ENCODE data around the gene ZNF385C.

ZNF385C gene

GRCh38 chr17:42061646-42062487, 36.4 kb downstream of the ZNF385C start:
- no peaks in the 10 kb centered on the region for H3K4me1 ChIP-seq (ENCODE audit: control insufficient read depth, insufficient read depth, low read length, poor library complexity, severe bottlenecking)
- no peaks in the 10 kb centered on the region for H3K9me3 ChIP-seq (ENCODE audit: control insufficient read depth, low read length)
- DNase-seq = no peak
- no peak overlapping the region for H3K27ac ChIP-seq (ENCODE audit: insufficient read depth, low read length, poor library complexity, severe bottlenecking)
- no peaks in the 10 kb centered on the region for H3K36me3 ChIP-seq (ENCODE audit: control insufficient read depth, insufficient read depth, low read length)
- H3K27me3 ChIP-seq (replicated peaks; ENCODE audit: control insufficient read depth, insufficient read depth, low read length, poor library complexity, severe bottlenecking) = peaks cover 5% of the 10 kb centered on the region
- H3K4me3 ChIP-seq (ENCODE audit: insufficient read depth, low read depth, low read length, poor library complexity, severe bottlenecking) = no peak overlapping the region

- Histone ChIP-seq H3K4me3 (ENCODE audit: insufficient read depth, low read depth, low read length, poor library complexity, severe bottlenecking) (no peak overlapping the region), H3K4me1 (ENCODE audit: control insufficient read depth, insufficient read depth, low read length, poor library complexity, severe bottlenecking) (no peaks in the 10 kb centered on the region), H3K27ac (ENCODE audit: insufficient read depth, low read length, poor library complexity, severe bottlenecking) (no peak overlapping the region), H3K9me3 (ENCODE audit: control insufficient read depth, low read length) (no peaks in the 10 kb centered on the region), H3K27me3 (replicated peaks; ENCODE audit: control insufficient read depth, insufficient read depth, low read length, poor library complexity, severe bottlenecking) (peaks cover 14% of the 10 kb centered on the region), H3K36me3 (ENCODE audit: control insufficient read depth, insufficient read depth, low read length) (no peaks in the 10 kb centered on the region)
- DNase-seq = no peak
These were observed 38.0 kb downstream of the ZNF385C start for GRCh38 chr17:42060231-42060630.

- Histone ChIP-seq H3K27me3 (replicated peaks; ENCODE audit: control insufficient read depth, insufficient read depth, low read length, poor library complexity, severe bottlenecking) (peaks cover 14% of the 10 kb centered on the region), H3K4me3 (ENCODE audit: insufficient read depth, low read depth, low read length, poor library complexity, severe bottlenecking) (no peak overlapping the region), H3K4me1 (ENCODE audit: control insufficient read depth, insufficient read depth, low read length, poor library complexity, severe bottlenecking) (no peaks in the 10 kb centered on the region), H3K27ac (ENCODE audit: insufficient read depth, low read length, poor library complexity, severe bottlenecking) (no peak overlapping the region), H3K9me3 (ENCODE audit: control insufficient read depth, low read length) (no peaks in the 10 kb centered on the region), H3K36me3 (ENCODE audit: control insufficient read depth, insufficient read depth, low read length) (no peaks in the 10 kb centered on the region)
- DNase-seq = no peak
These were observed 38.5 kb downstream of the ZNF385C start for GRCh38 chr17:42059815-42060214.

- Histone ChIP-seq H3K9me3 (ENCODE audit: control insufficient read depth, low read length) (no peaks in the 10 kb centered on the region), H3K36me3 (ENCODE audit: control insufficient read depth, insufficient read depth, low read length) (no peaks in the 10 kb centered on the region), H3K4me3 (ENCODE audit: insufficient read depth, low read depth, low read length, poor library complexity, severe bottlenecking) (no peak overlapping the region), H3K27me3 (replicated peaks; ENCODE audit: control insufficient read depth, insufficient read depth, low read length, poor library complexity, severe bottlenecking) (peaks cover 21% of the 10 kb centered on the region), H3K4me1 (ENCODE audit: control insufficient read depth, insufficient read depth, low read length, poor library complexity, severe bottlenecking) (no peaks in the 10 kb centered on the region), H3K27ac (ENCODE audit: insufficient read depth, low read length, poor library complexity, severe bottlenecking) (no peak overlapping the region)
- DNase-seq = no peak
These were observed 40.2 kb downstream of the ZNF385C start for GRCh38 chr17:42058063-42058462.

GRCh38 chr17:42056635-42057034, 41.6 kb downstream of the ZNF385C start:
- Histone ChIP-seq H3K4me1 (ENCODE audit: control insufficient read depth, insufficient read depth, low read length, poor library complexity, severe bottlenecking) (no peaks in the 10 kb centered on the region), H3K27me3 (replicated peaks; ENCODE audit: control insufficient read depth, insufficient read depth, low read length, poor library complexity, severe bottlenecking) (peaks cover 22% of the 10 kb centered on the region), H3K9me3 (ENCODE audit: control insufficient read depth, low read length) (no peaks in the 10 kb centered on the region), H3K36me3 (ENCODE audit: control insufficient read depth, insufficient read depth, low read length) (no peaks in the 10 kb centered on the region), H3K27ac (ENCODE audit: insufficient read depth, low read length, poor library complexity, severe bottlenecking) (no peak overlapping the region), H3K4me3 (ENCODE audit: insufficient read depth, low read depth, low read length, poor library complexity, severe bottlenecking) (no peak overlapping the region)
- no peak for DNase-seq

GRCh38 chr17:42055496-42055895, 42.8 kb downstream of the ZNF385C start:
- no peak overlapping the region for H3K27ac ChIP-seq (ENCODE audit: insufficient read depth, low read length, poor library complexity, severe bottlenecking)
- no peaks in the 10 kb centered on the region for H3K36me3 ChIP-seq (ENCODE audit: control insufficient read depth, insufficient read depth, low read length)
- H3K4me3 ChIP-seq (ENCODE audit: insufficient read depth, low read depth, low read length, poor library complexity, severe bottlenecking) = no peak overlapping the region
- no peak for DNase-seq
- H3K9me3 ChIP-seq (ENCODE audit: control insufficient read depth, low read length) = no peaks in the 10 kb centered on the region
- peaks cover 22% of the 10 kb centered on the region for H3K27me3 ChIP-seq (replicated peaks; ENCODE audit: control insufficient read depth, insufficient read depth, low read length, poor library complexity, severe bottlenecking)
- no peaks in the 10 kb centered on the region for H3K4me1 ChIP-seq (ENCODE audit: control insufficient read depth, insufficient read depth, low read length, poor library complexity, severe bottlenecking)

- H3K27ac ChIP-seq (ENCODE audit: insufficient read depth, low read length, poor library complexity, severe bottlenecking) = no peak overlapping the region
- H3K36me3 ChIP-seq (ENCODE audit: control insufficient read depth, insufficient read depth, low read length) = no peaks in the 10 kb centered on the region
- peaks cover 1% of the 10 kb centered on the region for H3K4me1 ChIP-seq (ENCODE audit: control insufficient read depth, insufficient read depth, low read length, poor library complexity, severe bottlenecking)
- no peaks in the 10 kb centered on the region for H3K9me3 ChIP-seq (ENCODE audit: control insufficient read depth, low read length)
- H3K4me3 ChIP-seq (ENCODE audit: insufficient read depth, low read depth, low read length, poor library complexity, severe bottlenecking) = no peak overlapping the region
- DNase-seq = no peak
- peaks cover 22% of the 10 kb centered on the region for H3K27me3 ChIP-seq (replicated peaks; ENCODE audit: control insufficient read depth, insufficient read depth, low read length, poor library complexity, severe bottlenecking)
These were observed 43.2 kb downstream of the ZNF385C start for GRCh38 chr17:42055027-42055426.

- Histone ChIP-seq H3K27ac (ENCODE audit: insufficient read depth, low read length, poor library complexity, severe bottlenecking) (no peak overlapping the region), H3K4me1 (ENCODE audit: control insufficient read depth, insufficient read depth, low read length, poor library complexity, severe bottlenecking) (peaks cover 4% of the 10 kb centered on the region), H3K27me3 (replicated peaks; ENCODE audit: control insufficient read depth, insufficient read depth, low read length, poor library complexity, severe bottlenecking) (peaks cover 22% of the 10 kb centered on the region), H3K9me3 (ENCODE audit: control insufficient read depth, low read length) (no peaks in the 10 kb centered on the region), H3K4me3 (ENCODE audit: insufficient read depth, low read depth, low read length, poor library complexity, severe bottlenecking) (no peak overlapping the region), H3K36me3 (ENCODE audit: control insufficient read depth, insufficient read depth, low read length) (no peaks in the 10 kb centered on the region)
- no peak for DNase-seq
These were observed 44.4 kb downstream of the ZNF385C start for GRCh38 chr17:42053731-42054500.

- no peak overlapping the region for H3K4me3 ChIP-seq (ENCODE audit: insufficient read depth, low read depth, low read length, poor library complexity, severe bottlenecking)
- no peak for DNase-seq
These were observed 45.9 kb downstream of the ZNF385C start for GRCh38 chr17:42052346-42052877.

GRCh38 chr17:42051645-42052044, 46.6 kb downstream of the ZNF385C start:
- Histone ChIP-seq H3K4me1 (ENCODE audit: control insufficient read depth, insufficient read depth, low read length, poor library complexity, severe bottlenecking) (peaks cover 4% of the 10 kb centered on the region), H3K9me3 (ENCODE audit: control insufficient read depth, low read length) (no peaks in the 10 kb centered on the region), H3K4me3 (ENCODE audit: insufficient read depth, low read depth, low read length, poor library complexity, severe bottlenecking) (no peak overlapping the region), H3K36me3 (ENCODE audit: control insufficient read depth, insufficient read depth, low read length) (no peaks in the 10 kb centered on the region), H3K27me3 (replicated peaks; ENCODE audit: control insufficient read depth, insufficient read depth, low read length, poor library complexity, severe bottlenecking) (peaks cover 15% of the 10 kb centered on the region), H3K27ac (ENCODE audit: insufficient read depth, low read length, poor library complexity, severe bottlenecking) (no peak overlapping the region)
- no peak for DNase-seq

More at GRCh38 chr17:42052346-42052877, 45.9 kb downstream of the ZNF385C start:
- Histone ChIP-seq H3K27me3 (replicated peaks; ENCODE audit: control insufficient read depth, insufficient read depth, low read length, poor library complexity, severe bottlenecking) (peaks cover 22% of the 10 kb centered on the region), H3K27ac (ENCODE audit: insufficient read depth, low read length, poor library complexity, severe bottlenecking) (no peak overlapping the region), H3K9me3 (ENCODE audit: control insufficient read depth, low read length) (no peaks in the 10 kb centered on the region), H3K36me3 (ENCODE audit: control insufficient read depth, insufficient read depth, low read length) (no peaks in the 10 kb centered on the region), H3K4me1 (ENCODE audit: control insufficient read depth, insufficient read depth, low read length, poor library complexity, severe bottlenecking) (peaks cover 4% of the 10 kb centered on the region)

All from effector memory CD4-positive, alpha-beta T cell (primary cell).